Common myeloid progenitor, CD34-positive (primary cell): ENCODE measurements around the gene TSPOAP1.

Source experiments
- CTCF ChIA-PET: fragments of 350-600 bp; sonication (Branson Sonifier 250); formaldehyde crosslinking; loops from one replicate; lab custom pipeline; 2021; ENCODE audit warnings: antibody characterized with exemption; lab: Charles Lee
- POLR2A ChIA-PET: fragments of 350-600 bp; sonication (Branson Sonifier 250); formaldehyde crosslinking; loops from one replicate; lab custom pipeline; 2021; ENCODE audit warnings: antibody characterized with exemption; lab: Charles Lee
- DNase-seq, 3 donors: peaks; one replicate each; pipeline versions ENCODE4 v3.0.0 to v3.0.0-alpha.2; 2013
- H3K27ac ChIP-seq, 2 experiments: 1 replicate in 1 of 2; 2 replicates in 1 of 2; pipeline ENCODE4 v1.7.0; 2013; ENCODE audit warnings: inconsistent platforms in 2 of 2, low read length in 2 of 2, mild to moderate bottlenecking in 2 of 2, low read depth in 1 of 2, moderate library complexity in 1 of 2; ENCODE audit not compliant: severe bottlenecking in 2 of 2, insufficient read depth in 1 of 2, poor library complexity in 1 of 2
- H3K27me3 ChIP-seq, 5 experiments: replicated peaks in 2 of 5; 1 replicate in 3 of 5; 2 replicates in 2 of 5; pipeline versions ENCODE4 v1.6.1 to v1.7.0; 2013; ENCODE audit warnings: low read length in 4 of 5, mild to moderate bottlenecking in 2 of 5, moderate library complexity in 2 of 5, inconsistent platforms in 1 of 5; ENCODE audit not compliant: insufficient read depth in 5 of 5, control insufficient read depth in 4 of 5
- H3K36me3 ChIP-seq, 4 experiments: 1 replicate in 2 of 4; 2 replicates in 2 of 4; pipeline versions ENCODE4 v1.6.1 to v1.7.0; 2013; ENCODE audit warnings: low read length in 3 of 4, control low read depth in 1 of 4, mild to moderate bottlenecking in 1 of 4; ENCODE audit not compliant: control insufficient read depth in 4 of 4, insufficient read depth in 4 of 4
- H3K4me1 ChIP-seq, 4 experiments: 1 replicate in 3 of 4; 2 replicates in 1 of 4; pipeline versions ENCODE4 v1.6.1 to v1.7.1; 2013; ENCODE audit warnings: low read length in 3 of 4, mild to moderate bottlenecking in 3 of 4, control low read depth in 1 of 4, inconsistent platforms in 1 of 4, moderate library complexity in 1 of 4; ENCODE audit not compliant: control insufficient read depth in 4 of 4, insufficient read depth in 4 of 4; ENCODE audit errors: control extremely low read depth in 1 of 4
- H3K4me3 ChIP-seq, 7 experiments: 1 replicate in 4 of 7; 2 replicates in 3 of 7; pipeline versions ENCODE4 v1.5.1 to v1.7.0; 2013; ENCODE audit warnings: mild to moderate bottlenecking in 7 of 7, low read length in 6 of 7, moderate library complexity in 6 of 7, inconsistent platforms in 2 of 7, low read depth in 2 of 7, control low read depth in 1 of 7; ENCODE audit not compliant: insufficient read depth in 4 of 7, control insufficient read depth in 1 of 7; ENCODE audit errors: extremely low read depth in 1 of 7
- H3K9me3 ChIP-seq, 5 experiments: 1 replicate in 4 of 5; 2 replicates in 1 of 5; pipeline versions ENCODE4 v1.6.1 to v1.7.1; 2013; ENCODE audit warnings: low read length in 4 of 5, mild to moderate bottlenecking in 2 of 5, inconsistent platforms in 1 of 5, low read depth in 1 of 5, moderate library complexity in 1 of 5; ENCODE audit not compliant: control insufficient read depth in 4 of 5, insufficient read depth in 2 of 5; ENCODE audit errors: control extremely low read depth in 1 of 5
- WGBS: methylation state at CpG from one replicate; pipeline ENCODE4 v1.1.5; 2013; ENCODE audit not compliant: insufficient coverage; 5-methylcytosine and 5-hydroxymethylcytosine counted together

The TSPOAP1 gene

DNA sequence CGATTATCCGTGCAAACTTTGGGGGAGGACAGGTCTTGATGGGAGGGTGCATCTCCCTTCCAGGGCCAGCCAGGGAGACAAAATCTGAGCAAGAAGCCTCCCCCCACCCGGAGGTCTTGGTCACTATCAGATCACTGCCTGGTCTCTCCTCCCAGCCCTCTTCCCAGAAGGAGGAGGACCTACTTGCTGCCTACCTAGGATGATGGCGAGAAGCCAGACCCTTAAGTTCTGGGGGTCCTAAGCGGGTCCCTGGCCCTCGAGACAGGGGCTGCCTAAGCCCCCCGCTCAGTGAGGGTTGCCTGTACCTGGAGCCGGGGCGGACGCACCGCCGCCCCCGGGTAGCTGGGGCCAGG is 4.6 kb downstream of the TSPOAP1 start:
- H3K27me3 ChIP-seq: peaks cover 0 to 10% (median 2%) of the 10 kb centered on the region in 5 experiments
- ChIA-PET POLR2A (interaction anchor here (1.2 kb wide), 1 partner anchor 28 kb away, joined by 4 read pairs; the partner anchor contains the start of gene SUPT4H1), CTCF (interaction anchor here (1.3 to 2.9 kb wide), 3 partner anchors 20 to 93 kb away, joined by 3 to 21 read pairs (median 4); partner anchors contain the start of gene RNF43)
- H3K36me3 ChIP-seq: peaks cover 0 to 34% (median 2%) of the 10 kb centered on the region in 4 experiments
- H3K4me3 ChIP-seq: peak overlapping the region in 3 of 7 experiments; percentile 68 to 80 (median 70)
- peaks cover 1 to 52% (median 49%) of the 10 kb centered on the region in 4 experiments for H3K4me1 ChIP-seq
- no peak for DNase-seq
- WGBS: 21% methylated on average over 11 of the region's 13 CpGs
- no peaks in the 10 kb centered on the region for H3K9me3 ChIP-seq
- H3K27ac ChIP-seq: no peak overlapping the region

DNA sequence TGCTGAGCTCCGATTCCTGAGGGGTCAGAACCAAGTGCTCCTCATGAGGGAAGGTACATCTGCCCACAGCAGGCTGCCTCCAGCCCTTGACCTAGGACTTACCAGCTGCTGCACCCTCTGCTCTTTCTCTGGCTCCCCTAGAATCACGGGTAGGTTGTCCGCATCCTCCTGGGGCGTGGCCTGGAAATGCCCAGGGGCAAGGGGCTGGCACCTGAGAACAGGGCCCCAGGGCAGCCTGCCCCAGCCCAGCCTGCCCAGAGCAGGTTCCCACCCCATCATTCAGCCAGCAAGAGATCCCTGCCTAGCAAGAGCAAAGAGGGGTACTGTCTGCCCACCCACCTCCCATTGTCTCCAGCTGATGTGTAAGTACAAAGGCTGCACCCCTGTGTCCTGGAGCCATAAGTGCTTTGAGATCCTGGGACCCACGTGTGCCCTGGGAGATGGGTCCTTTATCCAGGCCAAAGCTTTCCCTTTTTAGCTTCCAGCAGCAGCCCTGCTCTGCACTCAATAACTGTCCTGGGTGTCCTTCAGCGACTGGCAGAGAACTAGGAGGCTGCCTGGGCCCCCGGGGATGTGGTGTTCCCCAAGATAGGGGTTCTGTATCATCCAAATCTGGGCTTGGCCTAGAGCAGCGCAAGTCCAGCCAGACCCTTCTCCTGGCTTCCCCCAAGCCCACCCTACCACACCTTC is 5.1 kb downstream of the TSPOAP1 start:
- Histone ChIP-seq H3K4me3 (peak overlapping the region in 3 of 7 experiments; percentile 68 to 80 (median 70)), H3K27ac (no peak overlapping the region), H3K4me1 (peaks cover 0 to 49% (median 43%) of the 10 kb centered on the region in 4 experiments), H3K36me3 (peaks cover 0 to 39% (median 2%) of the 10 kb centered on the region in 4 experiments), H3K27me3 (peaks cover 0 to 10% (median 2%) of the 10 kb centered on the region in 5 experiments), H3K9me3 (no peaks in the 10 kb centered on the region)
- WGBS: 93% methylated on average over 5 of the region's 8 CpGs
- DNase-seq: no peak
- CTCF ChIA-PET: interaction anchor here (0.7 to 2.9 kb wide), 6 partner anchors 22 to 94 kb away, joined by 3 to 21 read pairs (median 4); partner anchors contain the start of gene RNF43
- POLR2A ChIA-PET: interaction anchor here (1.2 kb wide), 1 partner anchor 14 kb away, joined by 6 read pairs; no protein-coding TSS in a partner anchor

DNA sequence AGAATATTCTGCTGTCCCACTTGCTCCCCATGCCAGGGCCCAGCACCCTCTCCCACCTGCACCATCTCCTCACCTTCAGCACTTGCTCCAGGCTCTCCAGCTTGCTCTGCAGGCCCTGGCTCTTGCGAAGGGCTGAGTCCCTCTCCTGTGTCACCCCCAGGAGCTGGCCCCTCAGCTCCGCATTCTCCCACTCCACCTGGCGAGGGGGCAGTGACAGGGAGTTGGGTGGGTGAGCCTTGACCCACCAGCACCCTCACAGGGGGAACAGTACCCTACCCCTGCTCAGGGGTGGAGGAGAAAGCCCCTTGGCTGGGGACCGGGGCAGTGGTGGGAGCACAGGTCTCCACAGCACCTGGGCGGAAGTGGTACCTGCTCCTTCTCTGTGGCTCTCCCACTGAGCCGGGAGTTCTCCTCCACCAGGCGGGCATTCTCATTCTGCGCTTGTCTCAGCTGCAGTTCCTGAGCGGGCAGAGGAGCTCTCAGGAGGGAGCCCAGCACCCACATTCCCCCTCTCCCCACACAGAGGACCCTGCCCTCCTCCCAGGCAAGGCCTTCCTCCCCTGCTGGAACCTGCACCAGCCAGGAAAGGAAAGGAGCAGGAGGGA is 5.9 kb downstream of the TSPOAP1 start:
- H3K9me3 ChIP-seq: no peaks in the 10 kb centered on the region
- DNase-seq: no peak
- no peak overlapping the region for H3K27ac ChIP-seq
- POLR2A ChIA-PET: interaction anchor here (1.2 kb wide), 1 partner anchor 15 kb away, joined by 6 read pairs; no protein-coding TSS in a partner anchor
- H3K4me1 ChIP-seq: peaks cover under 1 to 49% (median 37%) of the 10 kb centered on the region in 4 experiments
- no peak overlapping the region for H3K4me3 ChIP-seq
- H3K27me3 ChIP-seq: peaks cover 0 to 10% (median 2%) of the 10 kb centered on the region in 5 experiments
- CTCF ChIA-PET: interaction anchor here (0.6 to 2.9 kb wide), 10 partner anchors 12 to 367 kb away, joined by 3 to 21 read pairs (median 4); partner anchors contain the start of gene RNF43
- peaks cover 0 to 47% (median 2%) of the 10 kb centered on the region in 4 experiments for H3K36me3 ChIP-seq
- 94% methylated on average over 3 of the region's 9 CpGs for WGBS

DNA sequence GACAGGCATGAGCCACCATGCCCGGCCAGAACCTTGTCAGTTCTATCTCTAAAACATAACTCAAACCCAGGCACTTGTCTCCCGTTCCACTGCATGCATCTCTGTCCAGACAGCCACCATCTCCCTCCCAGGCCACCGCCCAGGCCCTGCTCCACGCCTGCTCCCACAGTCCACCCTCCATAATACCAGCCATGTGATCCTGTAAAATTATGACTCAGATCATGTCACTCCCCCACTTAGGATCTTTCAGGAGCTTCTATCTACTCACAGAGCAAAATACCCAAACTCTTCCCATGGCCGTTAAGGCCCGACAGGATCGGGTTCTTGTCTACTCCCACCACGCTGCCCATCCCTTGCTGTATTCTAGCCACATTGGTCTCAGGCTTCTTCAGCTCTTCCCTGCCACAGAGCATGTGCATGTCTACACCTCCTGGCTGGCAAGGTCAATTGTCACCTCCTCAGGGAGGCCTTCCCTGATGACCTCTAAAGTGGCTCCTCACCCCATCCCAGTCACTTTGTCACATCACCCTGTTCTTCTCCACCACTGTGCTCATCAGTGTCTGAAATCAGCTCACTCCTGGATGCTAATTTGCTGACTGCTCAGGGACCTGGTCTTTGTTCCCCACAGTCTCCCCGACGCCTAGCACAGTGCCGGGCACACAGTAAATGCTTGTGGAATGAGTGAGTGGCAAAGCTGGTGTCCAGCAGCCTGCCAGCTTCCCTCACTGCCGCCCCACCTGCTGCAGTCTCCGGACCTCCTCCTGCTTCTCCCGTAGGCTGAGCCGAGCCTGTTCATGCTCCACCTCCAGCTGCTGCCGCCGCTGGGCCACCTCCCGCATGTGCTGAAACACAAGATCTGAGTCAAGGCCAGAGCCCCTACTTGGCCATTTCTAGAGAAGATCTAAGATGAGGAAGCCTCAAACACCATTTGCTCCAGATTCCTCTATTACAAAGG is 6.7 kb downstream of the TSPOAP1 start:
- DNase-seq: no peak
- POLR2A ChIA-PET: no interaction called here
- H3K27ac ChIP-seq: no peak overlapping the region
- peaks cover 0 to 47% (median 2%) of the 10 kb centered on the region in 4 experiments for H3K36me3 ChIP-seq
- peaks cover 0 to 10% (median 2%) of the 10 kb centered on the region in 5 experiments for H3K27me3 ChIP-seq
- WGBS: 95% methylated on average over 15 of the region's 18 CpGs
- H3K4me3 ChIP-seq: no peak overlapping the region
- peaks cover 2 to 49% (median 36%) of the 10 kb centered on the region in 4 experiments for H3K4me1 ChIP-seq
- CTCF ChIA-PET: interaction anchor here (0.6 to 2.9 kb wide), 9 partner anchors 12 to 368 kb away, joined by 3 to 21 read pairs (median 4); no protein-coding TSS in a partner anchor
- H3K9me3 ChIP-seq: no peaks in the 10 kb centered on the region

DNA sequence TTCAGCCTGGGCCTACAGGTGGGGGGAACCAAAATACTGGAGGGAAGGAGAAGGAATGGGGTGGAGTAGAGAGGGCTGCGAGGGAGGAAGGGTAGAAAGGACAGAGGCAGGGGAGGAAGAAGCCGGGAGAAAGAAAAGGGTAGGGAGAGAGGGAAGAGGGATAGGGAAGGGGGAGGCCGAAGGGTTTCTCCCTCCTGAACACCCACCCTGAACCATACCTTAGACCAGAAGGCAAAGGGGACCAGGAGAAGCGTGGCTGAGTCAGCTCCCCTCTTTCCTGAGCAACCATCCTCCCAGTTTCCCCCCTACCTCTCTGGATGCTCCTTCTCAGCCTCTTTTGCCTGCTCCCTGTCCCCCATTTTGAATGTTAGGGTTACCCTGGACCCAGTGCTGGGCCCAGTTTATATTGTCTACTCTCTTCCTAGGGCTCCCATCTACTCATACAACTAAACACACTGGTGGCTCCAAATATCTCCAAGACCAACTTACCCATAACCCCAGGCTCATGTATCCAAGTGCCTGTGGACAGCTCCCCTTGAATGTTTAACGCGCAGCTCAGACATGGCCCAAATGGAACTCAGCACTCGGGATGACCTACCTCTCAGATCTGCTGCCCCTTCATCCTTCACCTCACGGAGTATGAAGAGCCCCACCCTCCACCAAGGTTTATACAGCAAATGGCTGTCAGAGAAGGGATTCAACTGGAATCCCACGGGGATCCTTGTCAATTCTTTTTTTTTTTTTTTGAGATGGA is 7.8 kb downstream of the TSPOAP1 start:
- CTCF ChIA-PET: interaction anchor here (0.6 to 2.1 kb wide), 4 partner anchors 17 to 158 kb away, joined by 3 to 5 read pairs (median 4); no protein-coding TSS in a partner anchor
- H3K4me1 ChIP-seq: peaks cover 2 to 47% (median 38%) of the 10 kb centered on the region in 4 experiments
- H3K27me3 ChIP-seq: peaks cover 0 to 10% (median 2%) of the 10 kb centered on the region in 5 experiments
- no peaks in the 10 kb centered on the region for H3K9me3 ChIP-seq
- H3K4me3 ChIP-seq: no peak overlapping the region
- POLR2A ChIA-PET: no interaction called here
- 90% methylated on average over 7 of the region's 9 CpGs for WGBS
- peaks cover 0 to 57% (median 2%) of the 10 kb centered on the region in 4 experiments for H3K36me3 ChIP-seq
- no peak for DNase-seq
- no peak overlapping the region for H3K27ac ChIP-seq

DNA sequence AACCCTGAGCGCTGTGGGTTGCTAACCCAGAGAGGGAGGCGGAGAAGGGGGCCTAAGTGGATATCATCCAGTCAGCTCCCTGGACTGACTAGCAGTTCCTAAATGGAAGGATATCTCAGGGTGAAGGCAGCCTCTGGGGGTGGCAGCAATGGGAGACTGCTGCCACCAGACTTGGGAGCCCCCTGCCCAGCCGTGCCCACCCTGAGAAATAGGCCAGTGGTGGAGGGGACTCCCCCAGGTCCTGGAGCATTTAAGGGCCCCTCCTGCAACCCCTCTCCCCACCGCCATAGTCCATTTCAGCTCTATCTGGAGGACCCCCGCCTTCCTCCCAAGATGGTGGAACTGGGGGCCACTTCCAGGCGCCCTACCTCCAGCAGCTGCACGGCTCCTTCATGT is 8.4 kb downstream of the TSPOAP1 start:
- no peak overlapping the region for H3K27ac ChIP-seq
- peaks cover 0 to 63% (median 3%) of the 10 kb centered on the region in 4 experiments for H3K36me3 ChIP-seq
- WGBS: 100% methylated on average over 3 of the region's 7 CpGs
- peaks cover 0 to 9% (median 2%) of the 10 kb centered on the region in 5 experiments for H3K27me3 ChIP-seq
- ChIA-PET CTCF (interaction anchor here (1.0 to 7.2 kb wide), 2 partner anchors 19 to 23 kb away, joined by 4 to 60 read pairs; no protein-coding TSS in a partner anchor), POLR2A (interaction anchor here (0.5 kb wide), 1 partner anchor 130 kb away, joined by 7 read pairs; no protein-coding TSS in a partner anchor)
- peaks cover 2 to 41% (median 32%) of the 10 kb centered on the region in 4 experiments for H3K4me1 ChIP-seq
- H3K4me3 ChIP-seq: no peak overlapping the region
- H3K9me3 ChIP-seq: no peaks in the 10 kb centered on the region
- no peak for DNase-seq
